Muscle layer of duodenum (tissue), 2 donors: Measurements from ENCODE around the gene C1QB.

ENCODE experiments used
- H3K27ac ChIP-seq: one replicate; pipeline ENCODE4 v1.7.0; 2013; ENCODE audit warnings: mild to moderate bottlenecking, low read length
- H3K27me3 ChIP-seq: one replicate; pipeline ENCODE4 v1.7.0; 2013; ENCODE audit warnings: low read depth, mild to moderate bottlenecking, control low read depth, low read length
- H3K36me3 ChIP-seq, 2 donors: one replicate each; pipeline ENCODE4 v1.7.0; 2013; ENCODE audit warnings: low read length in 2 of 2, control low read depth in 1 of 2, mild to moderate bottlenecking in 1 of 2; ENCODE audit not compliant: insufficient read depth in 2 of 2, control insufficient read depth in 1 of 2
- H3K4me1 ChIP-seq, 2 donors: one replicate each; pipeline ENCODE4 v1.7.0; 2013; ENCODE audit warnings: low read length in 2 of 2, mild to moderate bottlenecking in 2 of 2, control low read depth in 1 of 2, moderate library complexity in 1 of 2; ENCODE audit not compliant: insufficient read depth in 2 of 2, control insufficient read depth in 1 of 2
- H3K4me3 ChIP-seq, 2 donors: one replicate each; pipeline ENCODE4 v1.7.0; 2013; ENCODE audit warnings: low read length in 2 of 2, low read depth in 1 of 2, mild to moderate bottlenecking in 1 of 2
- H3K9me3 ChIP-seq, 2 donors: one replicate each; pipeline ENCODE4 v1.7.0; 2013; ENCODE audit warnings: low read length in 2 of 2, control low read depth in 1 of 2, mild to moderate bottlenecking in 1 of 2; ENCODE audit not compliant: control insufficient read depth in 1 of 2
- donor health status: healthy.

The C1QB gene

GRCh38 chr1:22619252-22619651 is 33.8 kb upstream of the C1QB start:
- H3K36me3 ChIP-seq: no peaks in the 10 kb centered on the region
- peaks cover 12% of the 10 kb centered on the region for H3K27me3 ChIP-seq
- H3K9me3 ChIP-seq: no peaks in the 10 kb centered on the region
- no peak overlapping the region for H3K4me3 ChIP-seq
- no peak overlapping the region for H3K27ac ChIP-seq
- H3K4me1 ChIP-seq: no peaks in the 10 kb centered on the region

GRCh38 chr1:22619798-22620197 is 33.2 kb upstream of the C1QB start:
- no peaks in the 10 kb centered on the region for H3K9me3 ChIP-seq
- H3K4me1 ChIP-seq: no peaks in the 10 kb centered on the region
- H3K36me3 ChIP-seq: no peaks in the 10 kb centered on the region
- no peak overlapping the region for H3K27ac ChIP-seq
- peaks cover 12% of the 10 kb centered on the region for H3K27me3 ChIP-seq
- no peak overlapping the region for H3K4me3 ChIP-seq

- H3K27me3 ChIP-seq: peaks cover 24% of the 10 kb centered on the region
- no peak overlapping the region for H3K27ac ChIP-seq
- no peaks in the 10 kb centered on the region for H3K9me3 ChIP-seq
- no peak overlapping the region for H3K4me3 ChIP-seq
- H3K4me1 ChIP-seq: no peaks in the 10 kb centered on the region
- no peaks in the 10 kb centered on the region for H3K36me3 ChIP-seq
Measured at GRCh38 chr1:22621761-22622160, 31.3 kb upstream of the C1QB start.

- peaks cover 23% of the 10 kb centered on the region for H3K27me3 ChIP-seq
- no peaks in the 10 kb centered on the region for H3K36me3 ChIP-seq
Measured at GRCh38 chr1:22625262-22625925, 27.6 kb upstream of the C1QB start.

GRCh38 chr1:22626237-22627157 is 26.5 kb upstream of the C1QB start:
- H3K4me1 ChIP-seq: no peaks in the 10 kb centered on the region
- no peak overlapping the region for H3K27ac ChIP-seq
- H3K27me3 ChIP-seq: peaks cover 23% of the 10 kb centered on the region
- H3K4me3 ChIP-seq: no peak overlapping the region
- no peaks in the 10 kb centered on the region for H3K9me3 ChIP-seq
- no peaks in the 10 kb centered on the region for H3K36me3 ChIP-seq

More at GRCh38 chr1:22625262-22625925, 27.6 kb upstream of the C1QB start:
- H3K4me3 ChIP-seq: no peak overlapping the region
- H3K4me1 ChIP-seq: no peaks in the 10 kb centered on the region
- H3K9me3 ChIP-seq: no peaks in the 10 kb centered on the region
- no peak overlapping the region for H3K27ac ChIP-seq

- Histone ChIP-seq H3K9me3 (no peaks in the 10 kb centered on the region), H3K36me3 (no peaks in the 10 kb centered on the region), H3K4me1 (no peaks in the 10 kb centered on the region), H3K4me3 (no peak overlapping the region), H3K27me3 (peaks cover 23% of the 10 kb centered on the region), H3K27ac (no peak overlapping the region)
Measured at GRCh38 chr1:22627331-22627730, 25.7 kb upstream of the C1QB start.

- Histone ChIP-seq H3K27me3 (peaks cover 23% of the 10 kb centered on the region), H3K36me3 (no peaks in the 10 kb centered on the region), H3K4me1 (no peaks in the 10 kb centered on the region), H3K4me3 (no peak overlapping the region), H3K27ac (no peak overlapping the region), H3K9me3 (no peaks in the 10 kb centered on the region)
Measured at GRCh38 chr1:22628698-22629444, 24.2 kb upstream of the C1QB start.

- H3K27me3 ChIP-seq: peaks cover 21% of the 10 kb centered on the region
- no peak overlapping the region for H3K4me3 ChIP-seq
- no peaks in the 10 kb centered on the region for H3K9me3 ChIP-seq
- no peaks in the 10 kb centered on the region for H3K4me1 ChIP-seq
- H3K36me3 ChIP-seq: no peaks in the 10 kb centered on the region
- H3K27ac ChIP-seq: no peak overlapping the region
Measured at GRCh38 chr1:22629886-22630285, 23.1 kb upstream of the C1QB start.

GRCh38 chr1:22633697-22634463 is 19.2 kb upstream of the C1QB start:
- Histone ChIP-seq H3K9me3 (no peaks in the 10 kb centered on the region), H3K4me3 (no peak overlapping the region), H3K27me3 (no peaks in the 10 kb centered on the region), H3K4me1 (no peaks in the 10 kb centered on the region), H3K36me3 (no peaks in the 10 kb centered on the region), H3K27ac (no peak overlapping the region)

GRCh38 chr1:22635436-22635835 is 17.6 kb upstream of the C1QB start:
- no peaks in the 10 kb centered on the region for H3K36me3 ChIP-seq
- H3K4me3 ChIP-seq: no peak overlapping the region
- no peaks in the 10 kb centered on the region for H3K27me3 ChIP-seq
- no peak overlapping the region for H3K27ac ChIP-seq
- no peaks in the 10 kb centered on the region for H3K9me3 ChIP-seq
- no peaks in the 10 kb centered on the region for H3K4me1 ChIP-seq
